Thymus (tissue), 11 donors: Measurements from ENCODE around the gene TENT5C. TPM values are rescaled to one million over a fixed set of nuclear protein-coding genes. Genes with fewer than 3 reads are reported as not detected.

Experiments used
- DNase-seq, 9 donors: peaks; one replicate each; pipeline ENCODE4 v3.0.0-alpha.2; 2013; ENCODE audit warnings: low spot score in 9 of 9, low read depth in 6 of 9, missing footprints in 1 of 9
- H3K27ac ChIP-seq, 2 donors: one replicate each; pipeline ENCODE4 v1.5.1; 2013; ENCODE audit warnings: control low read depth in 1 of 2, low read depth in 1 of 2, low read length in 1 of 2, mild to moderate bottlenecking in 1 of 2, moderate library complexity in 1 of 2
- H3K27me3 ChIP-seq, 2 donors: one replicate each; pipeline ENCODE4 v1.5.1; 2013; ENCODE audit warnings: low read length in 1 of 2; ENCODE audit not compliant: control insufficient read depth in 2 of 2, insufficient read depth in 1 of 2
- H3K36me3 ChIP-seq, 2 donors: one replicate each; pipeline ENCODE4 v1.5.1; 2013; ENCODE audit warnings: low read length in 1 of 2, mild to moderate bottlenecking in 1 of 2, moderate library complexity in 1 of 2; ENCODE audit not compliant: control insufficient read depth in 2 of 2, insufficient read depth in 2 of 2
- H3K4me1 ChIP-seq, 2 donors: one replicate each; pipeline ENCODE4 v1.5.1; 2013; ENCODE audit warnings: low read length in 2 of 2; ENCODE audit not compliant: control insufficient read depth in 2 of 2, insufficient read depth in 2 of 2
- H3K4me3 ChIP-seq, 2 donors: one replicate each; pipeline ENCODE4 v1.5.1; 2013; ENCODE audit warnings: low read length in 2 of 2, control low read depth in 1 of 2, mild to moderate bottlenecking in 1 of 2
- H3K9me3 ChIP-seq, 2 donors: one replicate each; pipeline ENCODE4 v1.5.1; 2013; ENCODE audit warnings: low read length in 1 of 2, mild to moderate bottlenecking in 1 of 2; ENCODE audit not compliant: control insufficient read depth in 2 of 2, insufficient read depth in 1 of 2
- WGBS: extraction: QIAGEN DNeasy Blood & Tissue Kit; methylation state at CpG from one replicate; pipeline ENCODE4 v1.1.7; 2013; 5-methylcytosine and 5-hydroxymethylcytosine counted together
- polyA plus RNA-seq: library from polyadenylated mRNA; stranded (reverse); fragments of 200-250 nt; gene quantifications from one replicate; pipeline ENCODE4 v1.2.3, GENCODE V29; 2013
- total RNA-seq: library from RNA; stranded (reverse); fragments of 120-200 nt; gene quantifications from one replicate; pipeline ENCODE4 v1.2.4, GENCODE V29; 2013
- donor health status: healthy.

The TENT5C gene
- total and polyA plus RNA-seq, 2 donors, result 2.5 to 3.7 TPM

DNA sequence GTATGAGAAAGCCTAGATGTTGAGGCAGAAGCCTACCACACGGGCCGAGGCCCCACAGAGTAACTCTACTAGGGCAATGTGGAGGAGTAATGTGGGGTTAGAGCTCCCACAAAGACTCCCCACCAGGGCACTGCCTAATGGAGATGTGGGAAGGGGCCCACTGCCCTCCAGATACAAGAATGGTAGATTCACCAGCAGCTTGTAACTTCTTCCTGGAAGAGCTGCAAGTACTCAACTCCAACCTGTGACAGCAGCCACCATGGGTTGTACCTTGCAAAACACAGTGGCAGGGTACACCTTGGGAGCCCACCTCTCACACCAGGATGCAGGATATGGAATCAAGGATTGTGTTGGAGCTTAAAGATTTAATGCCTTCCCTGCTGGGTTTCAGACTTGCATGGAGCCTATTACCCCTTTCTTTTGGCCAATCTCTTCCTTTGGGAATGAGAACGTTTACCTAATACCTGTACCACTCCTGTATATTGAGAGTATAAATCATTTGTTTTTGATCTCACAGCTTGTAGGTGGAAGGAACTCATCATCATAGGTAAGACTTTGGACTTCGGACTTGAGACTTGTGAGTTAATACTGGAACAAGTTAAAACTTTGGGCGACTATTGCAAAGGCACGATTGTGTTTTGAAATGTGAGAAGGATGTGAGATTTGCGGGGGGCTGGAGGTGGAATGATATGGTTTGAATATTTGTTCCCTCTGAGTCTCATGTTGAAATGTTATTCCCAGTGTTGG, 57.5 kb downstream of the TENT5C start:
- H3K4me3 ChIP-seq, result no peak overlapping the region
- H3K27me3 ChIP-seq, result peaks cover 6 to 55% of the 10 kb centered on the region in 2 donors
- DNase-seq, result no peak
- no peaks in the 10 kb centered on the region for H3K36me3 ChIP-seq
- H3K4me1 ChIP-seq, result peaks cover 19 to 25% of the 10 kb centered on the region in 2 donors
- H3K27ac ChIP-seq, result no peak overlapping the region
- WGBS, result 96% methylated on average over 7 of the region's 7 CpGs
- peaks cover 0 to 4% of the 10 kb centered on the region in 2 donors for H3K9me3 ChIP-seq

GRCh38 chr1:117664314-117664713, 58.5 kb downstream of the TENT5C start:
- Histone ChIP-seq H3K27ac (no peak overlapping the region), H3K9me3 (peaks cover 0 to 4% of the 10 kb centered on the region in 2 donors), H3K36me3 (no peaks in the 10 kb centered on the region), H3K4me1 (peaks cover 9 to 15% of the 10 kb centered on the region in 2 donors), H3K4me3 (no peak overlapping the region), H3K27me3 (peaks cover 6 to 57% of the 10 kb centered on the region in 2 donors)
- WGBS, result 62% methylated on average over 6 of the region's 6 CpGs
- DNase-seq, result peak in 2 of 9 donors; percentile 31 to 64

GRCh38 chr1:117665556-117666270, 59.9 kb downstream of the TENT5C start:
- peaks cover 0 to 4% of the 10 kb centered on the region in 2 donors for H3K9me3 ChIP-seq
- H3K4me3 ChIP-seq, result no peak overlapping the region
- peaks cover 0 to 6% of the 10 kb centered on the region in 2 donors for H3K4me1 ChIP-seq
- H3K36me3 ChIP-seq, result no peaks in the 10 kb centered on the region
- H3K27me3 ChIP-seq, result peaks cover 6 to 55% of the 10 kb centered on the region in 2 donors
- no peak for DNase-seq
- WGBS, result 91% methylated on average over 5 of the region's 5 CpGs
- H3K27ac ChIP-seq, result no peak overlapping the region

GRCh38 chr1:117669572-117669971, 63.7 kb downstream of the TENT5C start:
- no peaks in the 10 kb centered on the region for H3K9me3 ChIP-seq
- H3K27me3 ChIP-seq, result peaks cover 0 to 54% of the 10 kb centered on the region in 2 donors
- no peak overlapping the region for H3K27ac ChIP-seq
- DNase-seq, result no peak
- no peaks in the 10 kb centered on the region for H3K4me1 ChIP-seq
- H3K4me3 ChIP-seq, result no peak overlapping the region
- H3K36me3 ChIP-seq, result no peaks in the 10 kb centered on the region
- WGBS, result 96% methylated on average over 7 of the region's 7 CpGs

DNA sequence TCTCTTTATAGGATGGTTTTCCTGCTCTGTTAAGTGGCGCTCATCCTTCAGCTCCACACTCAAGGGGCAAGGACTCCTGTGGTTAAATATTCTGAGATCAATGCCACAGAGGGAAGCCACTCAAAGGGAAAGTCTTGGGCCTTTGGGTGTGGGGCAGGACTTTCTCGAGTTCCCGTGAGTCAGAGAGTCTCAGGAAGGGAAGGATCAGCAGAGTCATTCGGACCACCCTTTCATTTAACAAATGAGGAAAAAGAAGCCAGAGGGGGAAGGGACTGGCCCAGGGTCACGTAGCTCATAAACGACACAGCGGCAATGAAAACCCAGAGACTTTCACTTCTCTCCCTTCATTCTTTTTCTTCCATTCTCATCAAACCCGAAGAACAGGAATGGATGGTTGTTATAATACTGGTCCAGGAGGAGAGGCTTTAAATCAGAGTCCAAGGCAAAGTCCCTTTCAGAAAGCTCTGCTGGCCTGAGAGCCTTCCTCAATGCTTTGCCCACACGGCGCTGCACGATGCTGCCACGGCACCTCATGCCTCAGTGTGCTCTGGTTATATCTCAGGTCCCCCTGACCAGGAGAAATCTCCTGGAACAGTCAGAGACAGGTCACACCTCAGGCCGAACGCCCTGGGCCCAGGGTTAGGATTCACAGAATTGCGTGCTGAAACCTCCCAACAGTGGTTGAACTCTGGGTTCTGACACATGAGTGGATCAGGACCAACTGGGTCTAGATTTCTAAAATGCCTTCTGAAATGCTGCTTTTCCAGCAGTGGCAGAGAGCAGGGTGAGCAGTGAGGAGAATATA, 65.3 kb downstream of the TENT5C start:
- H3K27me3 ChIP-seq, result peaks cover 0 to 57% of the 10 kb centered on the region in 2 donors
- H3K27ac ChIP-seq, result no peak overlapping the region
- no peaks in the 10 kb centered on the region for H3K9me3 ChIP-seq
- no peaks in the 10 kb centered on the region for H3K4me1 ChIP-seq
- no peak for DNase-seq
- 97% methylated on average over 15 of the region's 15 CpGs for WGBS
- no peaks in the 10 kb centered on the region for H3K36me3 ChIP-seq
- H3K4me3 ChIP-seq, result no peak overlapping the region

DNA sequence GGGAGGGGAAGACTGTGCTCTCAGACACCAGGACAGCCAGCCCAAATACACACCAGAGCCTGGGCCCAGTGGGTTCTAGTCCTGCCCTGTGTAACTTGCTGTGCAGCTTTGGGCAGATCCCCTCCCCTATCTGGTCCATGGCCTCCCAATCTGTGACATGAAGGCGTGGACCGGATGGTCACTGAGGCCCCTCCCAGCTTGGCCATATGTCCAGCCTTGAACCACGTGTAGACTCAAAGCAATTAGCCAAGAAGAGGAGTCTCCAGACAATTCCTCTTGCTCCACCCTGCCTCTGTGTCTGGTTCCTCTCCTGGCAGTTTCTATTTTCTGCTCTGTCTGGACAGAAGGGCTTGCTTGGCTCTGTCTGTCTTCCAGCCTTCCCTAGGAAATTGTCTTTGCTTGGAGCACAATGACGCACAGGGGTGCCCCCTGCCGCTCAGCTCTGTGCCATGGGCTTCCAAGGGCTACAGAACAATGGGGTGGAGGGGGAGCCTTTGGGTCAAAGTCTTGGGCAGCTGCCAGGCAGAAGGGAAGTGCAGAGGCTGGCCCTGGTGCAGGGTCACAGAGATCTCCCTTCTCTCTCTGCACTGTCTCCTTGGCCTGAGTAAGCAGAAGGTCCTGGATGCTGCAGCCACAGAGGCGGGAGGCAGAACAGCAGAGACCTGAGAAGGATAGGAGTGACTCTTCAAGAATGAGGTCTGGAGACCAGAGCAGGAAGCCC, 66.1 kb downstream of the TENT5C start:
- Histone ChIP-seq H3K4me3 (no peak overlapping the region), H3K27me3 (peaks cover 0 to 50% of the 10 kb centered on the region in 2 donors), H3K4me1 (no peaks in the 10 kb centered on the region), H3K36me3 (no peaks in the 10 kb centered on the region), H3K27ac (no peak overlapping the region), H3K9me3 (no peaks in the 10 kb centered on the region)
- WGBS, result 91% methylated on average over 6 of the region's 6 CpGs
- DNase-seq, result peak in 1 of 9 donors; percentile 18

DNA sequence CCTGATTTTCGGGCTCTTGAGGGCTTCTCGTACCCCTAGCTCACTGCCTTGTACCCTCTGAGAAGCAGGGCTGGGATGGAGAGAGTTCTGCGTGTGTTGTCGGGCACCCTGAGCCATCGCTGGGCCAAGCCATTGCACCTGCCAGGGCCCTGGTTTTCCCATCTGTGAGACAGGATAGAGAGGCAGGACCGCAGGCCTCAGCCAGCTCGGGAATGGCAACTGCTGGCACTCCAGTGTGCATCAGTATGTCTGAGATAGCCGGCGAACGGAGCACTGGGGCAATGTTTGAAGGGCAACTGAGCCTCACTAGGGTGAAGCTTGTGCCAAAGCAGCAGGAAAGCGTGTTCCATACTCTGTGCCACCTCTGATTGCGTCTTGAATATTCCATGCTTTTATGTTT, 66.9 kb downstream of the TENT5C start:
- no peaks in the 10 kb centered on the region for H3K36me3 ChIP-seq
- peaks cover 0 to 49% of the 10 kb centered on the region in 2 donors for H3K27me3 ChIP-seq
- no peak overlapping the region for H3K27ac ChIP-seq
- no peaks in the 10 kb centered on the region for H3K4me1 ChIP-seq
- no peak overlapping the region for H3K4me3 ChIP-seq
- DNase-seq, result no peak
- no peaks in the 10 kb centered on the region for H3K9me3 ChIP-seq
- 91% methylated on average over 12 of the region's 12 CpGs for WGBS

DNA sequence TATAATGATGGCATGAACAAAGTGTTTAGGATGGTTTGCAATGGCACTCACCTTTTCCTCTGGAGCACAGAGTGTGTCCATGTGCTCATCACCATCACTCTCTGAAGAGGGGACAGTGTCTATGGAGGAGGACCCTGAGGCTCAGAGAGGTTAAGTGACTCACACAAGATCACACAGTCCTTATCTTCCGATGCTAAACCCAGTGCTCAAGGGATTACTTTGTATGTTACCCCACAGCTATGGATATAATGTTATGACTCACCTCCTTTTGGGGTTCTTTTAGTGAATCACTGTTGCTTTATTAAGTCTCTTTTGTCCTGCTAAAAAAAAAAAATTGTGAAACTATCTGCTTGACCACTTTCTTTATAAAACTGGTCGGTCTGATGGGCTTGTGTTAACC, 67.6 kb downstream of the TENT5C start:
- no peaks in the 10 kb centered on the region for H3K4me1 ChIP-seq
- WGBS, result 94% methylated on average over 2 of the region's 2 CpGs
- H3K9me3 ChIP-seq, result no peaks in the 10 kb centered on the region
- no peaks in the 10 kb centered on the region for H3K36me3 ChIP-seq
- no peak overlapping the region for H3K27ac ChIP-seq
- no peak overlapping the region for H3K4me3 ChIP-seq
- DNase-seq, result no peak
- H3K27me3 ChIP-seq, result peaks cover 0 to 43% of the 10 kb centered on the region in 2 donors
